Testis (tissue), 3 donors: Measurements from ENCODE around the gene ATXN7L1. TPM values are rescaled to one million over a fixed set of nuclear protein-coding genes. Genes with fewer than 3 reads are reported as not detected.

Experiments
- DNase-seq: peaks from one replicate; pipeline ENCODE4 v3.0.0-alpha.2; 2019
- H3K27ac ChIP-seq, 2 donors: fragments of 200-600 bp; sonication (generic); one replicate each; pipeline ENCODE4 v1.5.1; 2019
- H3K27me3 ChIP-seq: fragments of 200-600 bp; sonication (generic); one replicate; pipeline ENCODE4 v1.5.1; 2019
- H3K36me3 ChIP-seq: fragments of 200-600 bp; sonication (generic); one replicate; pipeline ENCODE4 v1.5.1; 2017; ENCODE audit warnings: low read depth; ENCODE audit errors: missing control alignments
- H3K4me1 ChIP-seq: fragments of 200-600 bp; sonication (generic); one replicate; pipeline ENCODE4 v1.5.1; 2019
- H3K4me3 ChIP-seq, 2 donors: fragments of 200-600 bp; sonication (generic); one replicate each; pipeline ENCODE4 v1.5.1; 2017 to 2019
- H3K9me3 ChIP-seq: fragments of 200-600 bp; sonication (generic); one replicate; pipeline ENCODE4 v1.5.1; 2017
- CTCF ChIP-seq, 3 experiments: fragments of 450-650 bp in 2 of 3; fragments of 200-600 bp in 1 of 3; sonication (generic) in 1 of 3; IDR thresholded peaks; one replicate each; pipeline ENCODE4 v1.5.1; 2016 to 2019; ENCODE audit warnings: antibody characterized with exemption in 3 of 3, mild to moderate bottlenecking in 2 of 3, moderate library complexity in 1 of 3
- POLR2A ChIP-seq: fragments of 450-650 bp; IDR thresholded peaks from one replicate; pipeline ENCODE4 v1.6.1; 2017; ENCODE audit warnings: antibody characterized with exemption, mild to moderate bottlenecking, moderate library complexity
- WGBS, 2 donors: methylation state at CpG; one replicate each; pipeline ENCODE4 v1.1.5; 2018; 5-methylcytosine and 5-hydroxymethylcytosine counted together
- intact Hi-C: fragments of 100-400 bp; cut with DNase I; formaldehyde crosslinking; loops from one replicate; pipeline ENCODE4 v1.15.1; 2023; ENCODE audit warnings: low total_unique reads
- polyA plus RNA-seq: library from polyadenylated mRNA; stranded (reverse); fragments of 350-450 nt; fragmentation: Illumina TruSeq; extraction: RNeasy Lipid Tissue Mini Kit (QIAGEN cat#74804); gene quantifications from one replicate; pipeline ENCODE4 v1.2.3, GENCODE V29; 2014; ENCODE audit warnings: low read depth, low replicate concordance; ENCODE audit not compliant: insufficient read depth
- total RNA-seq, 2 donors: library from RNA; depleted of rRNA; stranded (reverse); fragments of >200 nt; gene quantifications; one replicate each; pipeline ENCODE4 v1.2.3, GENCODE V29; 2016

The ATXN7L1 gene
- total and polyA plus RNA-seq, 3 donors from 2014 or later: 35.7 to 61.7 (median 35.9) TPM

GRCh38 chr7:105748701-105749100 lies 127.7 kb downstream of the ATXN7L1 start:
- H3K36me3 ChIP-seq: no peaks in the 10 kb centered on the region
- no peak overlapping the region for H3K27ac ChIP-seq
- H3K4me3 ChIP-seq: no peak overlapping the region
- no peaks in the 10 kb centered on the region for H3K4me1 ChIP-seq
- TF ChIP-seq CTCF (IDR thresholded peaks at IDR 0.05) (no peak), POLR2A (no peak)
- DNase-seq: no peak
- H3K27me3 ChIP-seq: no peaks in the 10 kb centered on the region
- 70 to 74% methylated on average over 4 of the region's 4 CpGs for WGBS, 2 donors
- H3K9me3 ChIP-seq: no peaks in the 10 kb centered on the region
- intact Hi-C loops: no loop called here

GRCh38 chr7:105745681-105746330 lies 130.6 kb downstream of the ATXN7L1 start:
- no peaks in the 10 kb centered on the region for H3K4me1 ChIP-seq
- intact Hi-C loops: no loop called here
- H3K27me3 ChIP-seq: no peaks in the 10 kb centered on the region
- no peaks in the 10 kb centered on the region for H3K9me3 ChIP-seq
- H3K27ac ChIP-seq: no peak overlapping the region
- H3K4me3 ChIP-seq: no peak overlapping the region
- DNase-seq: no peak
- TF ChIP-seq POLR2A (no peak), CTCF (IDR thresholded peaks at IDR 0.05) (no peak)
- 92 to 93% methylated on average over 5 to 7 of the region's 7 CpGs for WGBS, 2 donors
- H3K36me3 ChIP-seq: no peaks in the 10 kb centered on the region

GRCh38 chr7:105744258-105744657 lies 132.1 kb downstream of the ATXN7L1 start:
- Histone ChIP-seq H3K36me3 (no peaks in the 10 kb centered on the region), H3K9me3 (no peaks in the 10 kb centered on the region), H3K27ac (no peak overlapping the region), H3K4me1 (no peaks in the 10 kb centered on the region), H3K4me3 (no peak overlapping the region), H3K27me3 (no peaks in the 10 kb centered on the region)
- TF ChIP-seq CTCF (IDR thresholded peaks at IDR 0.05): no peak
- DNase-seq: no peak
- intact Hi-C loops: no loop called here
- WGBS, 2 donors: 94 to 100% methylated on average over 1 of the region's 1 CpG

- intact Hi-C loops: no loop called here
Observed at GRCh38 chr7:105743351-105744090, 132.9 kb downstream of the ATXN7L1 start.

More at GRCh38 chr7:105743351-105744090, 132.9 kb downstream of the ATXN7L1 start:
- TF ChIP-seq CTCF (IDR thresholded peaks at IDR 0.05) (no peak), POLR2A (no peak)
- H3K27ac ChIP-seq: no peak overlapping the region
- DNase-seq: no peak
- no peaks in the 10 kb centered on the region for H3K4me1 ChIP-seq
- 82 to 88% methylated on average over 10 to 11 of the region's 11 CpGs for WGBS, 2 donors
- H3K4me3 ChIP-seq: no peak overlapping the region
- H3K36me3 ChIP-seq: no peaks in the 10 kb centered on the region
- H3K27me3 ChIP-seq: no peaks in the 10 kb centered on the region
- no peaks in the 10 kb centered on the region for H3K9me3 ChIP-seq
